Subcutaneous abdominal adipose tissue (tissue), 5 donors: ENCODE data around the gene SAMD11.
A peak's percentile ranks its signal among the peaks of the same experiment; 100 is the strongest.
"Not testable (repeated sequence)": the region's sequence is repeated elsewhere in the genome, so short reads cannot be mapped to it uniquely, and the experiment has no call there.

Experiments
- H3K27ac ChIP-seq: one replicate; pipeline ENCODE4 v1.7.0; 2013; ENCODE audit warnings: low read depth, mild to moderate bottlenecking, inconsistent platforms, low read length, moderate library complexity
- H3K27me3 ChIP-seq, 5 donors: one replicate each; pipeline ENCODE4 v1.7.0; 2013; ENCODE audit warnings: low read length in 5 of 5, inconsistent platforms in 1 of 5; ENCODE audit not compliant: control insufficient read depth in 5 of 5, insufficient read depth in 4 of 5
- H3K36me3 ChIP-seq, 5 donors: one replicate each; pipeline ENCODE4 v1.7.0; 2013; ENCODE audit warnings: low read length in 5 of 5; ENCODE audit not compliant: control insufficient read depth in 5 of 5, insufficient read depth in 5 of 5
- H3K4me1 ChIP-seq, 5 donors: one replicate each; pipeline ENCODE4 v1.7.0; 2013; ENCODE audit warnings: low read length in 5 of 5, mild to moderate bottlenecking in 3 of 5, moderate library complexity in 1 of 5; ENCODE audit not compliant: control insufficient read depth in 5 of 5, insufficient read depth in 5 of 5
- H3K4me3 ChIP-seq, 5 donors: one replicate each; pipeline ENCODE4 v1.7.0; 2013; ENCODE audit warnings: low read length in 5 of 5, low read depth in 1 of 5
- H3K9ac ChIP-seq, 5 donors: one replicate each; pipeline ENCODE4 v1.7.0; 2013; ENCODE audit warnings: low read length in 5 of 5, mild to moderate bottlenecking in 4 of 5, moderate library complexity in 3 of 5
- H3K9me3 ChIP-seq, 5 donors: one replicate each; pipeline ENCODE4 v1.7.0; 2013; ENCODE audit warnings: low read length in 5 of 5; ENCODE audit not compliant: control insufficient read depth in 5 of 5
- donor health status: healthy.
- donor health status: healthy.
- donor health status: healthy.
- donor health status: healthy.
- donor health status: healthy.

SAMD11 gene, protein sequence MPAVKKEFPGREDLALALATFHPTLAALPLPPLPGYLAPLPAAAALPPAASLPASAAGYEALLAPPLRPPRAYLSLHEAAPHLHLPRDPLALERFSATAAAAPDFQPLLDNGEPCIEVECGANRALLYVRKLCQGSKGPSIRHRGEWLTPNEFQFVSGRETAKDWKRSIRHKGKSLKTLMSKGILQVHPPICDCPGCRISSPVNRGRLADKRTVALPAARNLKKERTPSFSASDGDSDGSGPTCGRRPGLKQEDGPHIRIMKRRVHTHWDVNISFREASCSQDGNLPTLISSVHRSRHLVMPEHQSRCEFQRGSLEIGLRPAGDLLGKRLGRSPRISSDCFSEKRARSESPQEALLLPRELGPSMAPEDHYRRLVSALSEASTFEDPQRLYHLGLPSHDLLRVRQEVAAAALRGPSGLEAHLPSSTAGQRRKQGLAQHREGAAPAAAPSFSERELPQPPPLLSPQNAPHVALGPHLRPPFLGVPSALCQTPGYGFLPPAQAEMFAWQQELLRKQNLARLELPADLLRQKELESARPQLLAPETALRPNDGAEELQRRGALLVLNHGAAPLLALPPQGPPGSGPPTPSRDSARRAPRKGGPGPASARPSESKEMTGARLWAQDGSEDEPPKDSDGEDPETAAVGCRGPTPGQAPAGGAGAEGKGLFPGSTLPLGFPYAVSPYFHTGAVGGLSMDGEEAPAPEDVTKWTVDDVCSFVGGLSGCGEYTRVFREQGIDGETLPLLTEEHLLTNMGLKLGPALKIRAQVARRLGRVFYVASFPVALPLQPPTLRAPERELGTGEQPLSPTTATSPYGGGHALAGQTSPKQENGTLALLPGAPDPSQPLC

DNA sequence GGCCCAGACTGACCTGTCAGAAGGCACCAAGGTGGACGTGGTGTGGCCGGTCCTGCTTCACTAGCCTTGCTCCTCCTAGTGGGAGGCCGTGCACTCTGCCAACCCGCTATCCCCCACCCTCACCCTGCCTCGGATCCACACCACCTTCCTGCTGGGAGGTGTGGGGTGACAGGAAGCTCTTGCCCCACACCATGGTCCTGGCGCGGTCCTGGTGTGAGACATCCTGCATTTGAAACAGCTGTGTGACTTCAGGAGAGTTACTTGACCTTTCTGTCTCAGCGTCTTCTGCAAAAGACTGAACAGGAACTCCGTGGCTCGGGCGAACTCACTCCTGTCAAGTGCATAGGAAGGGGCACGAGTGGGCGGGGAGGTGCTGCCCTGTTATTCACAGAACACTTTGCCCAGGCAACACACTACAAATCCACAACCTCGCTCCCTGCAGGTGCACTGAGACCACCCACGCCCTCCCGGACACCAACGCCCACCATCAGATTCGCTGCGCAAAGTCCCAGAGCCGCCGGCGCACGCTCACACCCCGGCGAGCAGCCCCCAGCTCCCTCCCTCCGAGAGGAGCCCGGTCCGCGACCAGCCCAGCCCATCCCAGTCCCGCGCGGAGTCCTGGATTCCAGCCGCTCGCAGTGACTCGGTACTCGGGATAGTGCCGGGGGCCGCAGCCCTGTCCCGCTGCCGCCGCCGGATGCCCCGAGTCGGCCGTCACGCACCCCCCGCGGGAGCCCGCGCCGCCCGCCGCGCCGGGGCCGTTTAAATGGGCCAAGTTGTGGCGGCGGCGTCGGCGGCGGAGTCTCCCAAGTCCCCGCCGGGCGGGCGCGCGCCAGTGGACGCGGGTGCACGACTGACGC is at the start of gene SAMD11:
Gene SAMD11 (plus strand): TSS at position 793 of the 860 bp plus-strand sequence. CDS start 509 bp downstream, outside the sequence.
- Histone ChIP-seq H3K36me3 (no peaks in the 10 kb centered on the region), H3K4me1 (peaks cover 1 to 41% (median 35%) of the 10 kb centered on the region in 5 donors), H3K9ac (no peak within 1 kb of the TSS), H3K27ac (no peak within 1 kb of the TSS), H3K27me3 (peaks cover 53 to 78% (median 71%) of the 10 kb centered on the region in 5 donors), H3K4me3 (peak within 1 kb of the TSS; percentile 48 to 66 (median 55)), H3K9me3 (no peaks in the 10 kb centered on the region)

DNA sequence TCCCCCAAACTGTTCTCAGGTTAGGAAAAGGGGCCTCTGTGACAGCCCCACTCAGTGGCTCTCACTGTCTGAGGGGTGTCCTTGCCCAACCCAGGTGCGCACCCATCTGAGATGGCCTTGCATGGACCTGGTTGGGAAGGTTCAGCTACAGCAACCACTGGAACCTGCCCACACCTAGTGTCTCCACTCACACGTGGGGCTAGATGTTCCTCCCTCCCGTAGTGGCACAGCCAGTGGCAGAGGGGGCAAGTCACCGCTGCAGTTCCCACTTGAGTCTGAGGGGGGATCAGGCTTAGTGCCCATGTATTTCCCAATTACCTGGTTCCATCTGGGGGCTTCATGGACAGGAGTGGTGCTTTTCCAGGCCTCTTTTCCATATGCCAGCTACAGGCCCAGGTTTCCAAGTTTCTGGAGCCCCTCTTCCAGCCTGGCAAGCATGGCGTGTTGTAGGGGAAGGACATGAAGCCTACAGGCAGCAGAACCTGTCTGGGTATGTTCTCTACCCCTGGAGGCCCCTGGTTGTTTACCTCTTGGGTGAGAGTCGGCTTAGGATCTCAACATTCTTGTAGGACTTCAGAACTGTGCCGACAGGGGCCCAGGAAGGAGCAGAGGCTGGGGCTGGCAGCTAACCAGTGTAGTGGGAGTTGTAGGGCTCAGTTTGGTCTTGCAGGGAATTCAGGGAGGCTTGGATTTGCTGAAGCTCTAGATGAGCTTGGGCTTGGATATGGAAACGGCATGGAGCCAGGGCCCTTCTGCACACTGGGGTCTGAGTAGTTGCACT is 47.1 kb upstream of the SAMD11 start:
- H3K27ac ChIP-seq, H3K9ac ChIP-seq, H3K4me3 ChIP-seq, H3K9me3 ChIP-seq, H3K4me1 ChIP-seq, H3K27me3 ChIP-seq, H3K36me3 ChIP-seq: not testable (repeated sequence)

DNA sequence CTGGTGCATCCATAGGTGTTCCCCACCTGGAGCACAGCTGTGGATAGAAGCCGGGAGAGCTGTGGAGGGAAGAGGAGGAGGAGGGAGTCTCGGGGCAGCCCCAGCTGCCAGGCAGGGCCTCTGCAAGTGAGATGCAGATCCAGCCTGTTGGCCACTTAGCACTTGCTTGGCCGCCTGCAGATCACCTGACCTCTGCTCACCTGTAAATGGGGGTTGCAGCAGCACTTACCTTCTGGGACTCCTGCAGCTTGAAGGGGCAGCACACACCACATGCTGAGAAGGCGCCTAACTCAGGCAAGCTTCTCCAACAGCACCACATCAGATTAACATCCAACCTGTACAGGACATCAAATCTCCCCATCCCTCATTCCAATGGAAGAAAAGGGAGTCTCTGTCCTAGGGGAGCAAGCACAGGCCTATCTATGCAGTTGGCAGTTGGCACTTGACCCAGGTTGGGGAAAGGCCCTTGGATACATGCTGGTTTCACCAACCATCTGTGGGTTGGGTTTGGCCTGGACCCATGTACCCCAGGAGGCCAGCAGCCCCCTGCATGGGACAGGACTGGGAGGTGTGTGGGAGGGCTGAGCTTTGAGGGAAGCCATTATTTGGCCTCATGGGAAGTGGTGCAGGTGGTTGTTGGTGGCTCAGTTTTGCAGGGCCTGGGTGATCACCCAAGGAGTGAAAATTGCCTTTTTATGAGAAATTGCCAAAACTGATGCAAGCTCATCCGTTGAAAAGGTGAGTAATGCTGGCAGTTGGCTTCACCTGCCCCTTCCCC is 46.3 kb upstream of the SAMD11 start:
- not testable (repeated sequence) for H3K4me3 ChIP-seq, H3K4me1 ChIP-seq, H3K9ac ChIP-seq, H3K36me3 ChIP-seq, H3K9me3 ChIP-seq, H3K27ac ChIP-seq, H3K27me3 ChIP-seq

DNA sequence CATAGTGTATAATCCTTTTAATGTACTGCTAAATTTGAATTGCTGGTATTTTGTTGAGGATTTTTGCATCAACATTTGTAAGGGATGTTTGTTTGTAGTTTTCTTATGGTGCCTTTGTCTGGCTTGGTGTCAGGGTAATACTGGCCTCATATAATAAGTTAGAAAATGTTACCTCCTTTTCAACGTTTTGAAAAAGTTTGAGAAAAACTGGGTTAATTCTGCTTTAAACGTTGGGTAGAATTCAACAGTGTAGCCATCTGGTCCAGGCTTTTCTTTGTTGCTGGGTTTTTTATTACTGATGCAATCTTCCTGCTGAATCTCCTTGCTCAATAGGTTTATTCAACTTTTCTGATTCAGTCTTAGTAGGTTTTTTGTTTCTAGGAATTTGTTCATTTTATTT is 43.2 kb upstream of the SAMD11 start:
- H3K36me3 ChIP-seq, H3K4me3 ChIP-seq, H3K27me3 ChIP-seq, H3K9ac ChIP-seq, H3K9me3 ChIP-seq, H3K27ac ChIP-seq, H3K4me1 ChIP-seq: not testable (repeated sequence)

DNA sequence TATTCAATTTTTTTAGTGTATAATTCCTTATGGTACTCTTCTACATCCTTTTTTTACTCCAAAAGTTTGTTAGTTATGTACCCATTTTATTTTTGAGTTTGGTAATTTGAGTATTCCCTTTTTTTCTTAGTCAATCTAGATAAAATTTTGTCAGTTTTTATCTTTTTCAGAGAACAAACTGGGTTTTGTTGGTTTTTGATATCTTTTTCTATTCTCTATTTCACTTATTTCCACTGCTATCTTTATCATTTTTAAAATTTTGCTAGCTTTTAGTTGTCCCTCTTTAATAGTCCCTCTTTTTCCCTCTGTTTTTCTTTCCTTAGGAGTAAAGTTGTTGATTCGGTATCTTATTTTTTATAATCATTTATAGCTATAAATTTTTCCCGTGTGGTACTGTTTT is 42.8 kb upstream of the SAMD11 start:
- H3K27me3 ChIP-seq, H3K9me3 ChIP-seq, H3K4me3 ChIP-seq, H3K9ac ChIP-seq, H3K4me1 ChIP-seq, H3K36me3 ChIP-seq, H3K27ac ChIP-seq: not testable (repeated sequence)

DNA sequence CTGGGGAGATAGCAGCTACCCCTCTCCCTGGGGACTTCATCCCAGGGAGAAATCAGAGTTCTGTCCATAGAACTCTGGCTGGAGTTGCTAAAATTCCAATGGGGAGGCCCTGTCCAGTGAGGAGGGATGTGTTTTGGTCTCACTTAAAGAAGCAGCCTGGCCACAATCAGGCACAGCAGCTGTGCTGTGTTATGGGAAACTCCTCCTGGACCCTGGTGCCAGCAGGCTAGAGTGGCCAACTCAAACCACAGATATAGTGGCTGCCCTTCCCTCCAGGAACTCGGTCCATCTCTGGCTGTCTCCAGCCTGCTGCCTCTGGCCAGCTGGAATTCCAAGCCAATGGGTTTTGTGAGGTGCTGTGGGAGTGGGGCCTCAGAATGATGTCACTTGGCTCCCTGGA is 37.4 kb upstream of the SAMD11 start:
- Histone ChIP-seq H3K9me3 (no peaks in the 10 kb centered on the region), H3K4me1 (no peaks in the 10 kb centered on the region), H3K9ac (no peak overlapping the region), H3K27me3 (peaks cover 3 to 11% (median 7%) of the 10 kb centered on the region in 5 donors), H3K27ac (no peak overlapping the region), H3K4me3 (no peak overlapping the region), H3K36me3 (no peaks in the 10 kb centered on the region)

DNA sequence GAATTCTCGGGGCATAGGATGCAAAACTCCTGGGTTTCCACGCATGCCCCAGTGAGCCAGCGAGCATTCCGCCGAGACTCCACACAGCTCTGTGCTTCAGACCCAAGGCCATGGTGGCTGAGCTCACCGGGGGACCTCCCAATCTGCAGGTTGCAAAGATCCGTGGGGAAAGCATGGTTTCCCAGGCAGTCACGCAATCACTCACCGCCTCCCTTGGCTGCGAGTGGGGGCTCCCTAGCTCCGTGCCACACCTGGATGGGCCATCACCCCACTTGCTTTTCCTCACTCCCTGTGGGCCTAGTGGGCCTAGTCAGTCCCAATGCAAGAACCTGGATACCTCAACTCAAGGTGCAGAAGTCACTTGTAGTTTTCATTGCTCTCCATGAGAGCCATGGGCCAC is 37.0 kb upstream of the SAMD11 start:
- Histone ChIP-seq H3K27ac (no peak overlapping the region), H3K4me3 (no peak overlapping the region), H3K36me3 (no peaks in the 10 kb centered on the region), H3K27me3 (peaks cover 3 to 11% (median 7%) of the 10 kb centered on the region in 5 donors), H3K9ac (no peak overlapping the region), H3K9me3 (no peaks in the 10 kb centered on the region), H3K4me1 (no peaks in the 10 kb centered on the region)

DNA sequence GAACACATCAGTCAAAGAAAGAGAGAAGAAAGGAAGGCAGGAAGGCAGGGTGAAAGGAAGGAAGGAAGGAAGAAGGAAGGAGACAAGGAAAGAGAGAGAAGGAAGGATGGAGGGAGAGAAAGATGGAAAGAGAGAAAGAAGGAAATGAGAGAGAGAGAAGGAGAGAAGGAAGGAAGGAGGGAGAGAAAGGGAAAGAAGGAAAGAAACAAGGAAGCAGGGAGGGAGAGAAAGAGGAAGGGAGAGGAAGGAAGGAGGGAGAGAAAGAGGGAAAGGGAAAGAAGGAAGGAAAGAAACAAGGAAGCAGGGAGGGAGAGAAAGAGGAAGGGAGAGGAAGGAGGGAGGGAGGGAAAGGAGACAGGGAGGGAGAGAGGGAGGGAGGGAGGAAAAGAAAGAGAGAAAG is 35.4 kb upstream of the SAMD11 start:
- H3K4me1 ChIP-seq: no peaks in the 10 kb centered on the region
- H3K27me3 ChIP-seq: peaks cover 3 to 12% (median 7%) of the 10 kb centered on the region in 5 donors
- H3K36me3 ChIP-seq: no peaks in the 10 kb centered on the region
- H3K9me3 ChIP-seq: no peaks in the 10 kb centered on the region
- H3K4me3 ChIP-seq: no peak overlapping the region
- H3K27ac ChIP-seq: no peak overlapping the region
- H3K9ac ChIP-seq: no peak overlapping the region

DNA sequence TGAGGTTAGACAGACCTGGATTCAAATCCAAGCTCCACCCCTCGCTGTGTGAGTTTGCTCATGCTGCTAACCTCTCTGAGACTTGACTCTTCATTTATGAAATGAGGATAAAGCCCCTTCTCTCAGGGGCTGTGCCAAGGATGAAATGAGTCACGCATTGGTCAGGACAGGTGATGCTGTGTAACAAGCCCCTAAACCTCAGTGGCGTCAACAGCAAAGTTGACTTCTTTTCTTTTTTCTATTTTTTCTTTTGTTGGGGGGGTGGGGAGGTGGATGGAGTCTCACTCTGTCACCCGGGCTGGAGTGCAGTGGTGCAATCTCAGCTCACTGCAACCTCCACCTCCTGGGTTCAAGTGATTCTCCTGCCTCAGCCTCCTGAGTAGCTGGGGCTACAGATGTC is 33.9 kb upstream of the SAMD11 start:
- not testable (repeated sequence) for H3K9ac ChIP-seq, H3K9me3 ChIP-seq, H3K4me1 ChIP-seq, H3K27ac ChIP-seq, H3K36me3 ChIP-seq, H3K4me3 ChIP-seq
- H3K27me3 ChIP-seq: peaks cover 3 to 12% (median 7%) of the 10 kb centered on the region in 5 donors
